Spleen (tissue), 7 donors: ENCODE measurements around the gene SRCIN1.

ENCODE experiments used
- POLR2A ChIP-seq, 3 donors: fragments of 450-650 bp; IDR thresholded peaks; one replicate each; pipeline ENCODE4 v1.5.1; 2017; ENCODE audit warnings: antibody characterized with exemption in 3 of 3, mild to moderate bottlenecking in 1 of 3
- POLR2AphosphoS5 ChIP-seq, 3 donors: sonication (generic); formaldehyde crosslinking; IDR thresholded peaks; one replicate each; pipeline ENCODE4 v1.5.1; 2017; ENCODE audit warnings: antibody characterized with exemption in 3 of 3
- TF ChIP-seq, protein P1 (sequence below), 11 experiments: fragments of 200-600 bp in 7 of 11; fragments of 450-650 bp in 4 of 11; sonication (generic) in 4 of 11; IDR thresholded peaks in 8 of 11; conservative IDR thresholded peaks in 3 of 11; 1 replicate in 7 of 11; 2 replicates in 4 of 11; pipeline versions ENCODE4 v1.4.0 to v1.8.0; 2016 to 2021; ENCODE audit warnings: antibody characterized with exemption in 11 of 11, inconsistent platforms in 4 of 11, mild to moderate bottlenecking in 1 of 11
- donor health status: DM: no; HTN: no; CAD: no; lungs with moderate emphysema.
- donor health status: DM: no; HTN: no; CAD: no.
- donor health status: DM: no; HTN: no; CAD: no.

DNA sequence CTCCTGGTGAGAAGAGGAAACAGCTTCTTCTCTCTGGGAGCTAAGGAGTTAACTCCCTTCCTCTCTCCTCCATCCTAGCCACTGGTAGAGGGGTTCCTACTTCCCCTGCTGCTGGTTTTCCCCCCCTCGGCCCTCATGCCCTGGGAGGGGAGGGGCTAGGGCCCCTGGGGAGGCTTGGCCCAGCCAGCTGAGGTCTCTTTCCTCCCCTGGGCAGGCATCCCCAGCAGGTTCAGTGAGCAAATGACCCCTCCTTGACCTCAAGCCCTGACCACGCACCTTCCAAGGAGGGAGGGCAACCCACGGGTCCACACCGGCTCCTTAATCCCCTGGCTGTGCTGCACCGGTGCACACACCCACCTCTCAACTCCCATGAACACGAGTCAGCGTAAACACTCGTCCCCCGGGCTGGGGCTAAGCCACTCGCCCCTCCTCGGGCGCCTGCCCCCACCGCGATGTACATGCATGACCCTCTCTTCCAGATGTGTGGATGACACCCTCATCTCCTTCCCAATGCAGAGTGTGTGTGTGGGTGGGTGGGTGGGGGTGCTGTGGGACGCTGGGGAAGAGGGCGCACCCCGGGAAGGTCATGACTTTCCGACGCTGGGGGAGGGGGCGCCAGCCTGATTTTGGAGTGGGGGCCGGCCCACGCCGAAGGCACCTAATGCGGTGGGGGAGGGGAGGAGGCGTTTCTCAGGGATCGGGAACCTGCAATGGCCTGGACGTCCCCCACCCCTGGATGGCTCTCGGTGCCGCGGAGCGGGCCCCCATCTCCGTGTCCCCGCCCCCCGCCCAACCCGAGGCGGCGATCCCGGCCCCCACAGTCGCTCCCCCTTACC lies 33.7 kb downstream of the SRCIN1 start:
- TF ChIP-seq, protein P1, sequence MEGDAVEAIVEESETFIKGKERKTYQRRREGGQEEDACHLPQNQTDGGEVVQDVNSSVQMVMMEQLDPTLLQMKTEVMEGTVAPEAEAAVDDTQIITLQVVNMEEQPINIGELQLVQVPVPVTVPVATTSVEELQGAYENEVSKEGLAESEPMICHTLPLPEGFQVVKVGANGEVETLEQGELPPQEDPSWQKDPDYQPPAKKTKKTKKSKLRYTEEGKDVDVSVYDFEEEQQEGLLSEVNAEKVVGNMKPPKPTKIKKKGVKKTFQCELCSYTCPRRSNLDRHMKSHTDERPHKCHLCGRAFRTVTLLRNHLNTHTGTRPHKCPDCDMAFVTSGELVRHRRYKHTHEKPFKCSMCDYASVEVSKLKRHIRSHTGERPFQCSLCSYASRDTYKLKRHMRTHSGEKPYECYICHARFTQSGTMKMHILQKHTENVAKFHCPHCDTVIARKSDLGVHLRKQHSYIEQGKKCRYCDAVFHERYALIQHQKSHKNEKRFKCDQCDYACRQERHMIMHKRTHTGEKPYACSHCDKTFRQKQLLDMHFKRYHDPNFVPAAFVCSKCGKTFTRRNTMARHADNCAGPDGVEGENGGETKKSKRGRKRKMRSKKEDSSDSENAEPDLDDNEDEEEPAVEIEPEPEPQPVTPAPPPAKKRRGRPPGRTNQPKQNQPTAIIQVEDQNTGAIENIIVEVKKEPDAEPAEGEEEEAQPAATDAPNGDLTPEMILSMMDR (IDR thresholded peaks at IDR 0.05 in 8 of 11, conservative IDR thresholded peaks at IDR 0.05 in 3 of 11): no peak
- TF ChIP-seq POLR2A (IDR thresholded peaks at IDR 0.05) (no peak), POLR2AphosphoS5 (IDR thresholded peaks at IDR 0.05) (no peak)
